CD14-positive monocyte (primary cell): ENCODE measurements around the gene HID1. TPM values are rescaled to one million over a fixed set of nuclear protein-coding genes. Genes with fewer than 3 reads are reported as not detected.

Source experiments
- DNase-seq, 3 donors: peaks; one replicate each; pipeline ENCODE4 v3.0.0-alpha.2; 2011 to 2022
- H2AFZ ChIP-seq: 2 replicates; pipeline ENCODE4 v1.6.0; 2012; ENCODE audit warnings: mild to moderate bottlenecking, low read depth, low read length, inconsistent platforms; ENCODE audit not compliant: insufficient read depth, poor library complexity, severe bottlenecking
- H3K27ac ChIP-seq, 2 donors: 1 replicate in 1 of 2; 2 replicates in 1 of 2; pipeline ENCODE4 v1.5.1; 2012 to 2013; ENCODE audit warnings: low read length in 2 of 2, control low read depth in 1 of 2, inconsistent platforms in 1 of 2, low read depth in 1 of 2, mild to moderate bottlenecking in 1 of 2
- H3K27me3 ChIP-seq, 2 donors: one replicate each; pipeline versions ENCODE4 v1.6.0 to v1.6.1; 2011 to 2013; ENCODE audit warnings: low read length in 2 of 2; ENCODE audit not compliant: control insufficient read depth in 2 of 2, insufficient read depth in 2 of 2
- H3K36me3 ChIP-seq, 2 donors: replicated peaks in 1 of 2; 1 replicate in 1 of 2; 2 replicates in 1 of 2; pipeline versions ENCODE4 v1.5.1 to v1.6.1; 2012 to 2013; ENCODE audit warnings: low read length in 2 of 2, control low read depth in 1 of 2, inconsistent platforms in 1 of 2, mild to moderate bottlenecking in 1 of 2; ENCODE audit not compliant: insufficient read depth in 2 of 2, control insufficient read depth in 1 of 2
- H3K4me1 ChIP-seq, 2 donors: 1 replicate in 1 of 2; 2 replicates in 1 of 2; pipeline versions ENCODE4 v1.5.1 to v1.6.1; 2012 to 2013; ENCODE audit warnings: low read length in 2 of 2, control low read depth in 1 of 2, inconsistent platforms in 1 of 2, mild to moderate bottlenecking in 1 of 2, moderate library complexity in 1 of 2; ENCODE audit not compliant: insufficient read depth in 2 of 2, control insufficient read depth in 1 of 2
- H3K4me2 ChIP-seq: replicated peaks from 2 replicates; pipeline ENCODE3; 2012; ENCODE audit warnings: low read length, moderate library complexity, mild to moderate bottlenecking; ENCODE audit not compliant: poor library complexity, severe bottlenecking; ENCODE audit errors: extremely low read depth
- H3K4me3 ChIP-seq, 3 experiments: fragments of 200-600 bp in 1 of 3; sonication (generic) in 1 of 3; replicated peaks in 1 of 3; 1 replicate in 2 of 3; 2 replicates in 1 of 3; pipeline ENCODE4 v1.5.1; 2011 to 2013; ENCODE audit warnings: low read length in 3 of 3, mild to moderate bottlenecking in 3 of 3, control low read depth in 2 of 3, low read depth in 2 of 3, inconsistent platforms in 1 of 3, moderate library complexity in 1 of 3
- H3K79me2 ChIP-seq: 2 replicates; pipeline ENCODE4 v1.6.0; 2012; ENCODE audit warnings: mild to moderate bottlenecking, control low read depth, inconsistent platforms, low read length, moderate library complexity; ENCODE audit not compliant: insufficient read depth
- H3K9ac ChIP-seq: 2 replicates; pipeline ENCODE4 v1.6.0; 2017; ENCODE audit warnings: low read length, mild to moderate bottlenecking; ENCODE audit not compliant: insufficient read depth, poor library complexity, severe bottlenecking
- H3K9me3 ChIP-seq, 2 donors: replicated peaks in 1 of 2; 1 replicate in 1 of 2; 2 replicates in 1 of 2; pipeline versions ENCODE4 v1.5.1 to v1.6.1; 2012 to 2013; ENCODE audit warnings: low read length in 2 of 2, control low read depth in 1 of 2; ENCODE audit not compliant: control insufficient read depth in 1 of 2, insufficient read depth in 1 of 2
- H4K20me1 ChIP-seq: 2 replicates; pipeline ENCODE4 v1.6.0; 2012; ENCODE audit warnings: mild to moderate bottlenecking, low read length, control low read depth, moderate library complexity; ENCODE audit not compliant: insufficient read depth
- H3K27ac Mint-ChIP-seq, 7 donors: one replicate each; pipeline ENCODE4 v1.8.0; 2020; ENCODE audit warnings: mild to moderate bottlenecking in 7 of 7, mixed read lengths in 7 of 7, moderate library complexity in 6 of 7, inconsistent platforms in 2 of 7
- H3K27me3 Mint-ChIP-seq, 3 donors: one replicate each; pipeline ENCODE4 v1.8.0; 2021 to 2022; ENCODE audit warnings: low read depth in 3 of 3, mild to moderate bottlenecking in 3 of 3, mixed read lengths in 3 of 3, moderate library complexity in 3 of 3, inconsistent platforms in 1 of 3
- H3K36me3 Mint-ChIP-seq, 2 donors: one replicate each; pipeline ENCODE4 v1.8.0; 2020; ENCODE audit warnings: mixed read lengths in 2 of 2, inconsistent platforms in 1 of 2, mild to moderate bottlenecking in 1 of 2
- H3K4me1 Mint-ChIP-seq: one replicate; pipeline ENCODE4 v1.8.0; 2020; ENCODE audit warnings: mild to moderate bottlenecking, mixed read lengths
- H3K4me3 Mint-ChIP-seq, 2 donors: one replicate each; pipeline ENCODE4 v1.8.0; 2020; ENCODE audit warnings: mild to moderate bottlenecking in 2 of 2, mixed read lengths in 2 of 2, moderate library complexity in 1 of 2
- H3K9me3 Mint-ChIP-seq, 7 donors: one replicate each; pipeline ENCODE4 v1.8.0; 2020 to 2022; ENCODE audit warnings: mixed read lengths in 7 of 7, mild to moderate bottlenecking in 6 of 7, moderate library complexity in 6 of 7, inconsistent platforms in 2 of 7
- WGBS: methylation state at CpG from one replicate; pipeline ENCODE4 v1.1.5; 2013; ENCODE audit warnings: missing lambda C conversion rate; ENCODE audit not compliant: insufficient coverage; 5-methylcytosine and 5-hydroxymethylcytosine counted together
- intact Hi-C, 2 donors: fragments of 100-400 bp; cut with micrococcal nuclease; formaldehyde crosslinking; loops; one replicate each; pipeline versions ENCODE4 v1.15.0 to v1.15.1; 2023
- polyA plus RNA-seq, 3 donors: library from polyadenylated mRNA; depleted of rRNA in 1 of 3; unstranded in 2 of 3; stranded (reverse) in 1 of 3; fragments of 300-500 nt in 2 of 3; fragments of >200 nt in 1 of 3; fragmentation: Illumina TruSeq in 2 of 3; gene quantifications; 1 replicate in 2 of 3; 2 replicates in 1 of 3; pipeline ENCODE4 v1.2.3, GENCODE V29; 2012 to 2021
- TF ChIP-seq, protein P1 (sequence below): fragments of 200-600 bp; IDR thresholded peaks from one replicate; pipeline ENCODE4 v1.8.0; 2022; ENCODE audit warnings: antibody characterized with exemption, mild to moderate bottlenecking

Gene HID1
- polyA plus RNA-seq, 3 donors = not detected

DNA sequence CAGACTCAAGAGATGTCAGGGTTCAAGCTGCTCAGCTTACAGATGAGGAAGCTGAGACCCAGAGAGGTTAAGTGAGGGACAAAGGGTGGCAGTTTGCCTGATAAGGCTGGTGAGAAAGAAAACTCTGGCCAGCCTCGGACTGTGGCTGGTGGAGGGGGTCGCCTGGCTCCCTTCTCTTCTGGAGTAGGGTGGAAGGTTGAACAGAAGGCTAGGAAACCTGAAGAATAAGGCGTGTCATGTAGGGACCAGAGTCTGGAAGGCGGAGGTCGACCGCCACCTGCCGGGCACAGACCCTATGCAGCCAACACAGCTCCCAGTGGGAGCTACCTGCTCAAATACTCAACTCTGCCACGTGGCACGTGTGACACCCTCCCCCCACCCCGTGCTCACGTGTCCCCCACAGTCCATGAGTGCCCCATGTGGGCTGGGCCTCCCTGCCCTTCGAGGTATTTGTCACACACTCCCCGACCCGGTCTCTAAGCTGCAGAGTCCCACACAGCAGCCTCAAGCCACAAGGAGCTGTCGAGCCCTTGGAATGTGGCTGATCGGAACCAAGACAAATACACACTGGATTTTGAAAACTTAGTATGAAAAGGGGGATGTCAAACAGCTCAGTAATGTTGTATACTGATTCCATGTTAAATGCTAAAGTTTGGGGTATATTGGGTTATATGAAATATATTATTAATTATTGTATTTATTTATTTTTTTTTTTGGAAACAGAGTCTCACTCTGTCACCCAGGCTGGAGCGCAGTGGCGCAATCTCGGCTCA lies 11.8 kb downstream of the HID1 start:
- peaks cover 5 to 12% of the 10 kb centered on the region in 2 donors for H3K9me3 ChIP-seq
- H3K4me1 ChIP-seq = peaks cover 0 to 6% of the 10 kb centered on the region in 2 donors
- Mint-ChIP-seq H3K4me3 (no peak overlapping the region), H3K4me1 (peaks cover 7% of the 10 kb centered on the region), H3K9me3 (peaks cover 4 to 12% (median 10%) of the 10 kb centered on the region in 7 donors), H3K27ac (peak overlapping the region in 3 of 7 donors; percentile 3 to 70 (median 37)), H3K36me3 (no peaks in the 10 kb centered on the region), H3K27me3 (peaks cover 11 to 46% (median 14%) of the 10 kb centered on the region in 3 donors)
- 14% methylated on average over 10 of the region's 19 CpGs for WGBS
- no peaks in the 10 kb centered on the region for H3K36me3 ChIP-seq
- no peak overlapping the region for H3K4me3 ChIP-seq
- peaks cover 0 to 9% of the 10 kb centered on the region in 2 donors for H3K27me3 ChIP-seq
- H2AFZ ChIP-seq = no peak overlapping the region
- H3K27ac ChIP-seq = no peak overlapping the region
- no peak overlapping the region for H3K4me2 ChIP-seq
- DNase-seq = peak in 2 of 3 donors; percentile 28 to 41
- no peaks in the 10 kb centered on the region for H4K20me1 ChIP-seq
- intact Hi-C loops = loop anchor here (2.0 to 10.0 kb wide), 5 partner anchors 36 to 232 kb away; partner anchors contain the start of gene OTOP2 (in 1 of the 2)
- H3K79me2 ChIP-seq = no peaks in the 10 kb centered on the region
- H3K9ac ChIP-seq = no peak overlapping the region
- TF ChIP-seq, protein P1, sequence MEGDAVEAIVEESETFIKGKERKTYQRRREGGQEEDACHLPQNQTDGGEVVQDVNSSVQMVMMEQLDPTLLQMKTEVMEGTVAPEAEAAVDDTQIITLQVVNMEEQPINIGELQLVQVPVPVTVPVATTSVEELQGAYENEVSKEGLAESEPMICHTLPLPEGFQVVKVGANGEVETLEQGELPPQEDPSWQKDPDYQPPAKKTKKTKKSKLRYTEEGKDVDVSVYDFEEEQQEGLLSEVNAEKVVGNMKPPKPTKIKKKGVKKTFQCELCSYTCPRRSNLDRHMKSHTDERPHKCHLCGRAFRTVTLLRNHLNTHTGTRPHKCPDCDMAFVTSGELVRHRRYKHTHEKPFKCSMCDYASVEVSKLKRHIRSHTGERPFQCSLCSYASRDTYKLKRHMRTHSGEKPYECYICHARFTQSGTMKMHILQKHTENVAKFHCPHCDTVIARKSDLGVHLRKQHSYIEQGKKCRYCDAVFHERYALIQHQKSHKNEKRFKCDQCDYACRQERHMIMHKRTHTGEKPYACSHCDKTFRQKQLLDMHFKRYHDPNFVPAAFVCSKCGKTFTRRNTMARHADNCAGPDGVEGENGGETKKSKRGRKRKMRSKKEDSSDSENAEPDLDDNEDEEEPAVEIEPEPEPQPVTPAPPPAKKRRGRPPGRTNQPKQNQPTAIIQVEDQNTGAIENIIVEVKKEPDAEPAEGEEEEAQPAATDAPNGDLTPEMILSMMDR = no peak

DNA sequence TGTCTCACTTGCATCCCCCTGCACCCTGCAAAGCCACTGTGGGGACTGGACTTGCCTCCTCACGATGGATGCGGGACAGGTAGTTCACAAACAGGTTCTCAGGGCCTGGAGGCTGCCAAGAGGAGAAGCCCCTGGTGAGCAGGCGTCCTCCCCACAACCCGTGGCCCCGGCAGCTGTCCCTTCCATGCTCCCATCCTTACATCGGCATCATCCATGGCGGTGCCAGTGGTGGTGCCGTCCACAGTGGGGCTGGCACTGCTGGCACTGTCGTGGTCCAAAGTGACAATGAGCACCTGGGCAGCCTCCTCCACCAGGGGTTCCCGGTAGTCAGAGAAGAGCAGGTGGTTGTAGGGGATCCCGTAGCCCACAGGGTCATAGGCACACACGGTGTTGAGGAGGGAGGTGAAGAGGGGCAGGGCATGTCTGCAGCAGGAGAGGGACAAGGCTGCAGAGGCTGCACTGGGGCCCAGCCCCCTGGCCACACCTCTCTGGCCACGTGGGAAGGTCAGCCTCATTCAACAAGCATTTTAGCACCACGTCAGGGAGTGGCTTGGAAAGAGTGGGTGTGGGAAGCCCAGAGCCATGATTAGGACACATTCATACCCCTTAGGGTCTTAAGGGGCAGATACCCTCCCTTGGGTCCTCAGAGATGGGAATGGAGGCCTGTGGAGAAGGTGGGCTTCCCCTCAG lies 12.6 kb downstream of the HID1 start:
- H3K27ac ChIP-seq = no peak overlapping the region
- H2AFZ ChIP-seq = no peak overlapping the region
- WGBS = 84% methylated on average over 6 of the region's 14 CpGs
- H3K4me1 ChIP-seq = peaks cover 0 to 6% of the 10 kb centered on the region in 2 donors
- Mint-ChIP-seq H3K9me3 (peaks cover 4 to 13% (median 10%) of the 10 kb centered on the region in 7 donors), H3K4me1 (peaks cover 7% of the 10 kb centered on the region), H3K27me3 (peaks cover 14 to 47% (median 14%) of the 10 kb centered on the region in 3 donors), H3K36me3 (no peaks in the 10 kb centered on the region), H3K4me3 (no peak overlapping the region), H3K27ac (peak overlapping the region in 1 of 7 donors; percentile 25)
- H3K9me3 ChIP-seq = peaks cover 5 to 12% of the 10 kb centered on the region in 2 donors
- H4K20me1 ChIP-seq = no peaks in the 10 kb centered on the region
- TF ChIP-seq, protein P1 = no peak
- no peak overlapping the region for H3K4me2 ChIP-seq
- no peak for DNase-seq
- intact Hi-C loops = loop anchor here (2.0 to 10.0 kb wide), 6 partner anchors 35 to 232 kb away; partner anchors contain the start of genes OTOP2 (in 2 of the 2) and NHERF1 (in 1 of the 2)
- no peaks in the 10 kb centered on the region for H3K79me2 ChIP-seq
- no peaks in the 10 kb centered on the region for H3K36me3 ChIP-seq
- H3K4me3 ChIP-seq = no peak overlapping the region
- H3K9ac ChIP-seq = no peak overlapping the region
- peaks cover 0 to 9% of the 10 kb centered on the region in 2 donors for H3K27me3 ChIP-seq
